MM.1S (cell line): Measurements from ENCODE around the gene NOL9.
A peak's percentile ranks its signal among the peaks of the same experiment; 100 is the strongest.

Source experiments
- DNase-seq: peaks from one replicate; pipeline ENCODE4 v3.0.0-alpha.2; 2015
- H2AFZ ChIP-seq: fragments of 300-600 bp; sonication (generic); 2 replicates; pipeline ENCODE4 v1.6.0; 2016; ENCODE audit warnings: antibody characterized with exemption, low read length
- H3F3A ChIP-seq: fragments of 300-600 bp; sonication (generic); 2 replicates; pipeline ENCODE4 v1.6.1; 2016; ENCODE audit warnings: mild to moderate bottlenecking, antibody characterized with exemption, low read length, moderate library complexity, mixed read lengths; ENCODE audit not compliant: insufficient read depth
- H3K27ac ChIP-seq: fragments of 300-600 bp; sonication (generic); 2 replicates; pipeline ENCODE4 v1.5.1; 2016; ENCODE audit warnings: mild to moderate bottlenecking, low read length
- H3K27me3 ChIP-seq: fragments of 300-600 bp; sonication (generic); replicated peaks from 2 replicates; pipeline ENCODE4 v1.6.0; 2016; ENCODE audit warnings: low read length; ENCODE audit not compliant: insufficient read depth
- H3K36me3 ChIP-seq: fragments of 300-600 bp; sonication (generic); replicated peaks from 2 replicates; pipeline ENCODE4 v1.6.1; 2016; ENCODE audit warnings: mild to moderate bottlenecking, low read length, mixed read lengths; ENCODE audit not compliant: insufficient read depth
- H3K4me1 ChIP-seq: fragments of 300-600 bp; sonication (generic); 2 replicates; pipeline ENCODE4 v1.6.1; 2016; ENCODE audit warnings: low read length, mixed read lengths
- H3K4me2 ChIP-seq: fragments of 300-600 bp; sonication (generic); 2 replicates; pipeline ENCODE4 v1.6.0; 2016; ENCODE audit warnings: low read depth, low read length
- H3K4me3 ChIP-seq: fragments of 300-600 bp; sonication (generic); 2 replicates; pipeline ENCODE4 v1.5.1; 2016; ENCODE audit warnings: low read length, mixed read lengths
- H3K79me2 ChIP-seq: fragments of 300-600 bp; sonication (generic); 2 replicates; pipeline ENCODE4 v1.6.1; 2016; ENCODE audit warnings: mixed run types, low read length, mixed read lengths
- H3K9ac ChIP-seq: fragments of 300-600 bp; sonication (generic); 2 replicates; pipeline ENCODE4 v1.6.1; 2016; ENCODE audit warnings: low read length, mixed read lengths
- H3K9me2 ChIP-seq: fragments of 300-600 bp; sonication (generic); replicated peaks from 2 replicates; pipeline ENCODE4 v1.6.1; 2016; ENCODE audit warnings: mild to moderate bottlenecking, low read length, mixed read lengths; ENCODE audit not compliant: insufficient read depth
- H3K9me3 ChIP-seq: fragments of 300-600 bp; sonication (generic); replicated peaks from 2 replicates; pipeline ENCODE4 v1.6.1; 2016; ENCODE audit warnings: mild to moderate bottlenecking, low read length, mixed read lengths; ENCODE audit not compliant: insufficient read depth
- H4K20me1 ChIP-seq: fragments of 300-600 bp; sonication (generic); 2 replicates; pipeline ENCODE4 v1.6.1; 2016; ENCODE audit warnings: mild to moderate bottlenecking, low read length, moderate library complexity, mixed read lengths; ENCODE audit not compliant: insufficient read depth
- EZH2 ChIP-seq: fragments of 300-600 bp; sonication (generic); optimal IDR thresholded peaks from 2 replicates; pipeline ENCODE3; 2017; ENCODE audit warnings: low read depth, mild to moderate bottlenecking, antibody characterized with exemption, low read length, mixed read lengths
- EZH2phosphoT487 ChIP-seq: fragments of 300-600 bp; sonication (generic); IDR thresholded peaks from 2 replicates; pipeline ENCODE4 v1.6.1; 2018; ENCODE audit warnings: antibody characterized with exemption, low read length
- TF ChIP-seq, protein P1 (sequence below): fragments of 300-600 bp; sonication (generic); IDR thresholded peaks from 2 replicates; pipeline ENCODE4 v1.5.1; 2016; ENCODE audit warnings: antibody characterized with exemption, low read length, mixed read lengths

Gene NOL9

DNA sequence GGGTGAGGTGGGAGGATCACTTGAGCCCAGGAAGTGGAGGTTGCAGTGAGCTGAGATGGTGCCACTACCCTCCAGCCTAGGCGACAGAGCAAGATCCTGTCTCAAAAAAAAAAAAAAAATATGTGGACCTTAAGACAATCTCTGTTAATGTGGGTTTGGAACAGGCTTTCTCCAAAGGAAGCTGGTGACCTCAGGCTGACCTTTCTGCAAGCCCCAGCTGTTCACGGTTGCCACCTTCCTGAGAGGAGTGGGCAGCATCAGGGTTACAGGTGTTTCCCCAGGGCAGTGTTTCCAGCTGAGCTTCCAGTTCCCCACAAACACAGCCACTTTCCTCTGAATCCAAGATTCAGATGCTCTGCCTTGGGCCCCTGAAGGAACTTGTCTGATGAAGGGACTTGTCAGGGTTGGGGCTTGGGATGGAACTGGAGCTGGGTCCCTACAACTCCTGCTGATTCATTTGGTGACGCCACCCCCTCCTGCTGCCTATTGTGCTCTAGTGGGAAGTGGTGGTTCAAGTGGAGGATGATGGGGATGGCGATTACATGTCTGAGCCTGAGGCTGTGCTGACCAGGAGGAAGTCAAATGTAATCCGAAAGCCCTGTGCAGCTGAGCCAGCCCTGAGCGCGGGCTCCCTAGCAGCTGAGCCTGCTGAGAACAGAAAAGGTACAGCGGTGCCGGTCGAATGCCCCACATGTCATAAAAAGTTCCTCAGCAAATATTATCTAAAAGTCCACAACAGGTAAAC, 27.4 kb upstream of the NOL9 start:
- Histone ChIP-seq H2AFZ (no peak overlapping the region), H3K27me3 (no peaks in the 10 kb centered on the region), H3K9me2 (no peaks in the 10 kb centered on the region), H3K4me2 (no peak overlapping the region), H3F3A (no peaks in the 10 kb centered on the region), H3K9ac (no peak overlapping the region), H3K79me2 (peaks cover 21% of the 10 kb centered on the region), H3K36me3 (no peaks in the 10 kb centered on the region), H3K4me1 (peaks cover 14% of the 10 kb centered on the region), H3K27ac (no peak overlapping the region), H4K20me1 (no peaks in the 10 kb centered on the region), H3K9me3 (no peaks in the 10 kb centered on the region), H3K4me3 (no peak overlapping the region)
- TF ChIP-seq EZH2phosphoT487 (no peak), EZH2 (no peak)
- TF ChIP-seq, protein P1, sequence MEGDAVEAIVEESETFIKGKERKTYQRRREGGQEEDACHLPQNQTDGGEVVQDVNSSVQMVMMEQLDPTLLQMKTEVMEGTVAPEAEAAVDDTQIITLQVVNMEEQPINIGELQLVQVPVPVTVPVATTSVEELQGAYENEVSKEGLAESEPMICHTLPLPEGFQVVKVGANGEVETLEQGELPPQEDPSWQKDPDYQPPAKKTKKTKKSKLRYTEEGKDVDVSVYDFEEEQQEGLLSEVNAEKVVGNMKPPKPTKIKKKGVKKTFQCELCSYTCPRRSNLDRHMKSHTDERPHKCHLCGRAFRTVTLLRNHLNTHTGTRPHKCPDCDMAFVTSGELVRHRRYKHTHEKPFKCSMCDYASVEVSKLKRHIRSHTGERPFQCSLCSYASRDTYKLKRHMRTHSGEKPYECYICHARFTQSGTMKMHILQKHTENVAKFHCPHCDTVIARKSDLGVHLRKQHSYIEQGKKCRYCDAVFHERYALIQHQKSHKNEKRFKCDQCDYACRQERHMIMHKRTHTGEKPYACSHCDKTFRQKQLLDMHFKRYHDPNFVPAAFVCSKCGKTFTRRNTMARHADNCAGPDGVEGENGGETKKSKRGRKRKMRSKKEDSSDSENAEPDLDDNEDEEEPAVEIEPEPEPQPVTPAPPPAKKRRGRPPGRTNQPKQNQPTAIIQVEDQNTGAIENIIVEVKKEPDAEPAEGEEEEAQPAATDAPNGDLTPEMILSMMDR = no peak
- no peak for DNase-seq

DNA sequence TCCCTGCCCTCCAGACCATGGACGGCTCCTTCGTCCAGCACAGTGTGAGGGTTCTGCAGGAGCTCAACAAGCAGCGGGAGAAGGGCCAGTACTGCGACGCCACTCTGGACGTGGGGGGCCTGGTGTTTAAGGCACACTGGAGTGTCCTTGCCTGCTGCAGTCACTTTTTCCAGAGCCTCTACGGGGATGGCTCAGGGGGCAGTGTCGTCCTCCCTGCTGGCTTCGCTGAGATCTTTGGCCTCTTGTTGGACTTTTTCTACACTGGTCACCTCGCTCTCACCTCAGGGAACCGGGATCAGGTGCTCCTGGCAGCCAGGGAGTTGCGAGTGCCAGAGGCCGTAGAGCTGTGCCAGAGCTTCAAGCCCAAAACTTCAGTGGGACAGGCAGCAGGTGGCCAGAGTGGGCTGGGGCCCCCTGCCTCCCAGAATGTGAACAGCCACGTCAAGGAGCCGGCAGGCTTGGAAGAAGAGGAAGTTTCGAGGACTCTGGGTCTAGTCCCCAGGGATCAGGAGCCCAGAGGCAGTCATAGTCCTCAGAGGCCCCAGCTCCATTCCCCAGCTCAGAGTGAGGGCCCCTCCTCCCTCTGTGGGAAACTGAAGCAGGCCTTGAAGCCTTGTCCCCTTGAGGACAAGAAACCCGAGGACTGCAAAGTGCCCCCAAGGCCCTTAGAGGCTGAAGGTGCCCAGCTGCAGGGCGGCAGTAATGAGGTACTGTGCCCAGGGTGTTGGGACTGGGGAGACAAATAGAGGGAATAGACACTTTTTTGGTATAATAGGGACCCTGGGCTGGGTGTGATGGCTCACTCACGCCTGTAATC, 26.5 kb upstream of the NOL9 start:
- peak overlapping the region; percentile 52 for H2AFZ ChIP-seq
- no peaks in the 10 kb centered on the region for H3F3A ChIP-seq
- no peaks in the 10 kb centered on the region for H3K9me2 ChIP-seq
- peak overlapping the region; percentile 73 for H3K9ac ChIP-seq
- no peaks in the 10 kb centered on the region for H3K9me3 ChIP-seq
- peak overlapping the region; percentile 4; the same call in 1 of the 2 replicates for H3K27ac ChIP-seq
- H3K79me2 ChIP-seq = peaks cover 21% of the 10 kb centered on the region
- peaks cover 14% of the 10 kb centered on the region for H3K4me1 ChIP-seq
- TF ChIP-seq EZH2 = no peak
- TF ChIP-seq, protein P1 = no peak
- TF ChIP-seq EZH2phosphoT487 = no peak
- no peaks in the 10 kb centered on the region for H3K36me3 ChIP-seq
- H3K4me2 ChIP-seq = peak overlapping the region; percentile 93
- DNase-seq = no peak
- no peaks in the 10 kb centered on the region for H3K27me3 ChIP-seq
- H4K20me1 ChIP-seq = no peaks in the 10 kb centered on the region
- H3K4me3 ChIP-seq = peak overlapping the region; percentile 70

DNA sequence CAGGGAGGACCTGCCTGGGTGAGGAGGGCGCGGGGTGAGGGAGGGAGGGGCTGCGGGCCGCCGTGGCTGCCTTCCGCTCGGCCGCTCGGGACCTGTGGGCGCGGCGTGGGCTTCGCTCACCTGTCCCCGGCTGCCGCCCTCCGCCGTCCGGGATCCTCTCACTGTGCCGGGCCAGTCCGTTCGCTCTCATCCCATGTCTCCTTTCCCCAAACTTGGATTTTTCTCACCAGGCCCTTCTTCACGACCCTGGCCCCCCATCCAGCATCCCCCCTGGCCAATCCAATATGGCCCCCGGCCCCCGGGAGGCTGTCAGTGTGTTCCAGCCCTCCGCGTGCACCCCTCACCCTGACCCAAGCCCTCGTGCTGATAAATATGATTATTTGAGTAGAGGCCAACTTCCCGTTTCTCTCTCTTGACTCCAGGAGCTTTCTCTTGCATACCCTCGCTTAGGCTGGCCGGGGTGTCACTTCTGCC, 25.8 kb upstream of the NOL9 start:
- H3K9ac ChIP-seq = peak overlapping the region; percentile 73
- H4K20me1 ChIP-seq = no peaks in the 10 kb centered on the region
- no peaks in the 10 kb centered on the region for H3K36me3 ChIP-seq
- no peaks in the 10 kb centered on the region for H3K9me3 ChIP-seq
- H3K4me3 ChIP-seq = peak overlapping the region; percentile 70
- H3K27me3 ChIP-seq = no peaks in the 10 kb centered on the region
- H2AFZ ChIP-seq = peak overlapping the region; percentile 52
- H3K27ac ChIP-seq = peak overlapping the region; percentile 4; the same call in 1 of the 2 replicates
- peak overlapping the region; percentile 93 for H3K4me2 ChIP-seq
- H3K9me2 ChIP-seq = no peaks in the 10 kb centered on the region
- TF ChIP-seq EZH2 = no peak
- no peak for TF ChIP-seq EZH2phosphoT487
- TF ChIP-seq, protein P1 = no peak
- peaks cover 21% of the 10 kb centered on the region for H3K79me2 ChIP-seq
- H3K4me1 ChIP-seq = peaks cover 14% of the 10 kb centered on the region
- DNase-seq = no peak
- no peaks in the 10 kb centered on the region for H3F3A ChIP-seq
